Posterior cingulate gyrus (tissue), 11 donors: Measurements from ENCODE around the gene OR4D10.

Experiments used
- DNase-seq, 10 donors: peaks; one replicate each; pipeline versions ENCODE4 v3.0.0 to v3.0.0-alpha.2; 2020 to 2021; ENCODE audit warnings: mixed read lengths in 3 of 10
- intact Hi-C: fragments of 100-400 bp; cut with DNase I; formaldehyde crosslinking; loops from one replicate; pipeline ENCODE4 v1.15.1; 2023

OR4D10 gene

GRCh38 chr11:59520741-59521140, 47.6 kb downstream of the OR4D10 start:
- intact Hi-C loops = no loop called here
- no peak for DNase-seq

- DNase-seq = no peak
- intact Hi-C loops = no loop called here
These were observed 50.4 kb downstream of the OR4D10 start for GRCh38 chr11:59523541-59523940.

- no peak for DNase-seq
- intact Hi-C loops = no loop called here
These were observed 55.6 kb downstream of the OR4D10 start for GRCh38 chr11:59528711-59529110.
